Right renal cortex interstitium (tissue), 3 donors: ENCODE measurements around the gene KCND3. TPM values are rescaled to one million over a fixed set of nuclear protein-coding genes. Genes with fewer than 3 reads are reported as not detected.

Experiments used
- DNase-seq, 3 donors: peaks; one replicate each; pipeline ENCODE4 v3.0.0-alpha.2; 2013; ENCODE audit warnings: low read depth in 3 of 3, low spot score in 2 of 3
- polyA plus RNA-seq, 3 donors: library from polyadenylated mRNA; unstranded; fragments of 120-200 nt; gene quantifications; one replicate each; pipeline ENCODE4 v1.2.1, GENCODE V29; 2013; ENCODE audit not compliant: insufficient read length in 3 of 3

Gene KCND3
- polyA plus RNA-seq, 3 donors, result 1.2 to 1.7 (median 1.3) TPM

DNA sequence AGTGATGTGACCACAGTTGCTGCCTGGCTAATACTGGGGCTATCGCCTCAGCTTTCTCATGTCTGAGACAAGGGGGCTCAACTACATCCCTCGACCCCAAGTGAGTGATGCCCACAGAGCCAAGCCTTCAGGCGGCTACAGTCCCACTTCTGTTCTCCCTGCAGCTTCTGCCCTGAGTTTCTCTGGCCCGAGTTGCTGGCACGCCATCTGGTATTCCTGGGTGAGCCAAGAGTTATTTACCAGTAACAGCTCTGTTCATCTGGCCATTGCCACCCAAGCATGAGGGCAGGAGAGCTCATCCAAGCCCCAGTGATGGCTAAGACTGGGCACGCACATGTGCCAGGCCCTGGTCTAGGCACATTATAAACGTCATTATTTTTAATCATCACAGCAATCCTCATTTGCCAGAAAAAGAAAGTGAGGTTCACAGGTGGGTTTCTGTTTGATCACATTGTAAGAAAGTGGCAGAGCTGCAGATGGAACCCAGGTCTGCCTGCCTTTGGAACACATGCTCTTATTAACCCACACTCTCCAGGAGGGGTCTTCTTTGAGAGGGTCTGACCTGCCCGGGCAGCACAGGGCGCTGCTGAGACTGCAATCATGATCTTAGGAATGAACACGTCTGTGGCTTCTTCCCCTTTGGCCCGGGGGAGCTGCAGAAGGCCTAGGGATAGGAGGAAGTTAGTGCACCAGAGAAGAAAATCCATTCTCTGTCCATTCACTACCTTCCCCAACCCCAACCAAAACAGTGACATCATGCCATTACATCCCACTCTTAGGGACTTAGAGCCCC, 27.5 kb downstream of the KCND3 start:
- no peak for DNase-seq

GRCh38 chr1:111961016-111961415, 28.5 kb downstream of the KCND3 start:
- DNase-seq, result no peak

- DNase-seq, result no peak
Measured at GRCh38 chr1:111959436-111959835, 30.0 kb downstream of the KCND3 start.

- DNase-seq, result no peak
Measured at GRCh38 chr1:111958851-111959250, 30.6 kb downstream of the KCND3 start.

GRCh38 chr1:111958075-111958474, 31.4 kb downstream of the KCND3 start:
- DNase-seq, result no peak

GRCh38 chr1:111956155-111956771, 33.2 kb downstream of the KCND3 start:
- DNase-seq, result no peak

DNA sequence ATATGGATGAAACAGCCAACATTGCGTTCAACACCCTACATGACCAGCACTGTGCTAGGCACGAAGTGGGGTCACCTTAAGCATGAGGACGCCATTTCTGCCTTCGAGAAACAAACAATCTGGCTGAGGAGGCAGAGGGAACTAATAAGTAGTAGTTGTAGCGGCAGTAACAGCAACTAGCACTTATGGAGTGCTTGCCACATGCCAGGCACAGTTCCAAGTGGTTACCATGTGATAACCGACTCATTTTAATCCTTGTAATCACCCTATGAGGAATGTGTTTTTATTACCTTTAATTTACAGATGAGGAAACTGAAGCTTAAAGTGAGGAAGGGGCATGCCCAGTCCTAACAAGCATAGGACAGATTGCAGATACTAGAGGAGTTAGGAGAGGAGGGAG, 33.7 kb downstream of the KCND3 start:
- no peak for DNase-seq

- no peak for DNase-seq
Measured at GRCh38 chr1:111953797-111954196, 35.7 kb downstream of the KCND3 start.

DNA sequence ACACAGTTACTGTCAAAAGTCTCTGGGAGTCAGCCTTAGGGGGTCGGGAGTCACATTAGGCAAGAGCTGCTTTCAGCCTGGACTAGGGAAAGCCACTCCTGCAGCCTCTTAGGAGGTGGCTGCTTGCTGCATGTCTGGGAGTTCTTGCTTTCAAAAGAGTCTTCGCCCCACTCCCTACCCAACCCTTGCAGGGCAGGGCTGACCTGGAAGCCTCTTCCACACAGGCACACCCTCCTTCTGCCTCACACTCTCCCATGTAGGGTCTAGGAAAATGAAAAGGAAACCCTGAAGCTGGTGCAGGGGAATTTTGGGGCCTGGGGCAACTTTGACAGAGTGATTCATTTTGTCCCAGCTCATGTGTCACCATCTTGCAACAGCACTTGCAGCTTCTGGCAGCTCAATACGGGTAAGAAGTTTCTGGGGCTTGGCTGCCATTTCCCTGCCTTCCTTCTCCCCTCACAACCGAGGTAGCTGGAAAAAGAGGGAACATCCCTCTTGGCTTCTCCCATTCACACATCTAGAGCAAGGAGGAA, 37.3 kb downstream of the KCND3 start:
- no peak for DNase-seq

- no peak for DNase-seq
Measured at GRCh38 chr1:111948209-111949171, 41.0 kb downstream of the KCND3 start.

DNA sequence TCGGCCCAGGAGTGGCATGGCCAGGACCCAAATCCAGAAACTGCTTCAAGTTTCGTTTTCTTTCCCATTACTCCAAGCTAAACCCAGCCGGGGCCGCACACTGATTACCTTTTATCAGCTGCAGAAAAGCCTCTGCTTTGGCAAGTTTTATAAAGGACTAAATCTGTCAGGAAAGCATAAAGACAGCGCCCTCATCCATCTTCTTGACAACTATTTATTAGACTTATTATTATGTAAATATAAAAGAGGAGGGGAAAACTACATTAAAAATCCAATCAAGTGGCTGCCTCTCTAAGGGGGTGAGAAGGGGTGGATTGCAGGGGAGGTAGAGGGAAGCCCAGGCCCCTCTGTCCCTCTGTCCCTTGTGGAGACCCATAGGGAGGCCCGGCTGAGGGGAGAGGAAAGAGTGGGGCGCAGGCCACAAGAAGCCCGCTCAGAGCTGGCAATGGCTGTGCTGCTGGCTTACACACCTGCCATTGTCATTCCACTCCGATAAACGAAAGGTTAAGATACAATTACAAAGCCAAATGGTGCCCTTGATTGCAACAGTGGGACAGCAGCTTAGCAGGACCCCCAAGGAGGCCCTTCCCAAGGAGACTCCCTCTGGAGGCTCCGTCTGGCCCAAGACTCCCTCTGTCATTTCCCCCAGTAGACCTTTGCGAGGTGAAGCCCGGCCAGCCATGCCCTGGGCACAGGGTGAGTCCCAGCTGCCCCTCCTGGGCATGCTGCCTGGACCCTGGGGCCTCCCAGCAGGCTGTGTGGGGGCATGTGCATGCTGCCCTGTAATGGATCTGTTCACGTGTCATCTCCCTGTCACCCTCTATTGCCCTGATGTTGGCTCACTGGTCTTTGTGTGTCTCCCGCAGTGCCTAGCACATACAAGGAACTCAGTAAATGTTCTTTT, 45.4 kb downstream of the KCND3 start:
- DNase-seq, result no peak

- no peak for DNase-seq
Measured at GRCh38 chr1:111943066-111943465, 46.4 kb downstream of the KCND3 start.

- DNase-seq, result no peak
Measured at GRCh38 chr1:111938536-111938935, 50.9 kb downstream of the KCND3 start.

GRCh38 chr1:111938123-111938522, 51.3 kb downstream of the KCND3 start:
- no peak for DNase-seq

DNA sequence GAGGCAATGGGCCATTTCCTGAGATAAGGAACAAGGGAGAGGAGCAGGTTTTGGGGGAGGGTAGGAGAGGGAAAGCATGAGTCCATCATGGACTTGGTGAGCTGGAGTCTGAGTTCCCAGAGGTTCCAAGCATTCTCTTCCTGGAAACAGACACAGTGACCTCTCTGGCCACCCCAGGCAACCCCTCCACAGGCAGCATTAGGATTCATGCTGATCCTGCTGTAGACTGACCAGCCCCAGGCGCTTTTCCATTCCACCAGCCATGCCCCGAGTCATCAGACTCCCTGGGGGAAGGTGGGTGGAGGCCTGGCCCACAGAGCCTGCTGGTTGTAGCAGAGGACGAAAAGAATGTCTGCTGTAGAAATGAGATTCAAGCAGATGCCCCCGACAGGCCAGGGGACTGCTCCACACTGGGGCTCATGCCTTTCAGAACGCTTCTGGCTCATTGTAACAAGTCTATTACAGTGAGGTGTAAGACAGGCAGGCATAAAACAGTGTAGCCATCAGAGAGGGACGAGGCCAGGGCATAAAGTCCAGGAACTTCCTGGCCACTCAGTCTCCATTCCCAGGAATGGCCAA, 52.2 kb downstream of the KCND3 start:
- DNase-seq, result no peak

GRCh38 chr1:111934106-111934852, 55.2 kb downstream of the KCND3 start:
- no peak for DNase-seq

DNA sequence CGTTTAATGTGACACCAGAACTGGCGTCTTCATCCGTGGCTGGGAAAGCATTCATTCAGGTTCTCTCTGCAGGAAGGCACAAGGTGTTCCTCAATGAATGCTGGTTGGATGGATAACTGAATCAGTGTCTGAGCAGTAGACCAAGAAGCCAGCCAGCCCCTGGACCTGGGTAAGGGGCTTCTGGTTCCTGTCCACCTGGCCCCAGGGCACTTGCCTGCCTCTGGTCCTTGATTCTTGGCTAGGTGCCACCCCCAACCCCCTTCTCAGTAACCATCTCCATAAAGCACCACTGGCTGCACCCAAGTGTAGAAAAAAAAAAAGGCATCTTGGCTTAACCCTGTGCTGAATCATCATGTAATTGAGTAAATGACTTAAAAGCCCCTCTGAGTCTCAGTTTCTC, 59.1 kb downstream of the KCND3 start:
- DNase-seq, result no peak

DNA sequence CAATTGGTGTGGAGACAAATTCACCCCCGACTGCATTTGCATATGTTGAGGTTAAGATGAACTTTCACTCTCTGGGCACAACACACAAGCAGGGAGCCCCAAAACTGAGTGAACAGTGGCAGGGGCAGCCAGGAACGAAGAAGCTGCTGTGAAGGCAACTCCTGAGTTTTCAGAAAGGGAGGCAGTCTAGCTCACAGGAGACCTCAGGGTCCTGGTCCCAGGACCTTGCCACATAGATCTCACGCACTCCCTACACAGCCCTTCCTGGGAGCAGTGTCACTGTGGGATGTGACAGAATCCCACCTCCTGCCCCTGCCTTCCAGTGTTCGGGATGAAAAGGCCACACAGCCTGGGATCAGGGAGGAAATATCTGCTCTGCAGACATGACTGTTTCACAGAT, 60.9 kb downstream of the KCND3 start:
- DNase-seq, result no peak

DNA sequence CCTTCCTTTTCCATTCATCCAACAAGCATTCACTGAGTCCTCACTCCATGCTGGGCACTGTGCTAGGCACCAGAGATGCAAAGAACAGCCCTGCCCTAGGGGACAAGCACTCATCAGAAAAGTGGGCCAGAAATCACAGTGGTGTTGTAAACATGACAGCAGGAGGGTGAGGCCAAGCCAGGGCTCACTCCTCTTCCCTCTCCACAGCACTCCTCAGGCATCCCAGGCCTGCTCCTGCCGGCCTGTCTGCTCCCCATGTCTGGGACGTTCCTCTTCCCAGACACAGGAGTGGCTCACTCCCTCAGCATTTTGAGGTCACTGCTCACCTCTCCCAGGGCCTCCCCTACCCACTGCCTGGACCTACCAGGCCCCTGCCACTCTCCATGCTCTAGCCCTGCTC, 61.8 kb downstream of the KCND3 start:
- no peak for DNase-seq
